Right lobe of liver (tissue), 4 donors: ENCODE data around the gene MLIP.

Source experiments
- CTCF ChIP-seq, 4 donors: fragments of 200-600 bp in 3 of 4; fragments of 450-650 bp in 1 of 4; IDR thresholded peaks; one replicate each; pipeline versions ENCODE4 v1.5.1 to v1.8.0; 2016 to 2022; ENCODE audit warnings: antibody characterized with exemption in 4 of 4, mild to moderate bottlenecking in 2 of 4
- POLR2A ChIP-seq: fragments of 450-650 bp; IDR thresholded peaks from one replicate; pipeline ENCODE4 v1.6.1; 2017; ENCODE audit warnings: antibody characterized with exemption, mild to moderate bottlenecking
- donor health status: DM: no; HTN: no; CAD: no.
- donor health status: DM: no; HTN: no; CAD: no.
- donor health status: DM: no; HTN: yes; CAD: no.

- TF ChIP-seq CTCF (IDR thresholded peaks at IDR 0.05) (no peak), POLR2A (no peak)
Observed at GRCh38 chr6:54315656-54316055, 204.4 kb downstream of the MLIP start.
